ENCODE results near the gene RPL18A. TPM values are rescaled to one million over a fixed set of nuclear protein-coding genes. Genes with fewer than 3 reads are reported as not detected.

The RPL18A gene
- total and polyA plus RNA-seq, 4 donors = 452 to 870 (median 477) TPM

GRCh38 chr19:17848595-17849292 lies 11.0 kb upstream of the RPL18A start:
- H3K9ac ChIP-seq (ENCODE audit: low read depth in 1 of 2, low read length in 2 of 2) = no peak overlapping the region
- H3K36me3 ChIP-seq (ENCODE audit: control insufficient read depth in 4 of 4, insufficient read depth in 3 of 4, low read depth in 1 of 4, low read length in 3 of 4) = no peaks in the 10 kb centered on the region
- TF ChIP-seq FOXA1 (IDR thresholded peaks at IDR 0.05) (no peak), ATF3 (IDR thresholded peaks at IDR 0.05) (no peak), EGR1 (IDR thresholded peaks at IDR 0.05; ENCODE audit: low read depth in 2 of 2) (no peak), REST (IDR thresholded peaks at IDR 0.05) (no peak)
- no peak overlapping the region for H3K27ac ChIP-seq (ENCODE audit: low read depth in 1 of 2, low read length in 2 of 2)
- H3K9me3 ChIP-seq (ENCODE audit: control insufficient read depth in 4 of 4, low read length in 3 of 4) = no peaks in the 10 kb centered on the region
- H3K4me3 ChIP-seq (ENCODE audit: low read depth in 1 of 3, low read length in 3 of 3) = no peak overlapping the region
- no peaks in the 10 kb centered on the region for H3K4me1 ChIP-seq (ENCODE audit: control insufficient read depth in 4 of 4, insufficient read depth in 4 of 4, low read length in 3 of 4)
- 85% methylated on average over 14 of the region's 14 CpGs for WGBS
- no peaks in the 10 kb centered on the region for H3K27me3 ChIP-seq (ENCODE audit: control insufficient read depth in 4 of 4, insufficient read depth in 4 of 4, low read length in 3 of 4)
- DNase-seq (ENCODE audit: low spot score) = no peak

GRCh38 chr19:17854061-17854460 lies 5.6 kb upstream of the RPL18A start:
- no peak for TF ChIP-seq TAF1 (conservative IDR thresholded peaks at IDR 0.05)
- no peak for TF ChIP-seq FOXA1 (IDR thresholded peaks at IDR 0.05)
- TF ChIP-seq NR2F2 (IDR thresholded peaks at IDR 0.05) = no peak
- TF ChIP-seq RXRA (IDR thresholded peaks at IDR 0.05) = no peak
- no peak for TF ChIP-seq SP1 (IDR thresholded peaks at IDR 0.05)
- TF ChIP-seq REST (IDR thresholded peaks at IDR 0.05) = no peak
- TF ChIP-seq YY1 (IDR thresholded peaks at IDR 0.05) = no peak
- TF ChIP-seq EGR1 (IDR thresholded peaks at IDR 0.05; ENCODE audit: low read depth in 2 of 2) = no peak
- TF ChIP-seq JUND (IDR thresholded peaks at IDR 0.05) = no peak
- no peak for TF ChIP-seq RAD21 (IDR thresholded peaks at IDR 0.05)
- TF ChIP-seq, protein P1, sequence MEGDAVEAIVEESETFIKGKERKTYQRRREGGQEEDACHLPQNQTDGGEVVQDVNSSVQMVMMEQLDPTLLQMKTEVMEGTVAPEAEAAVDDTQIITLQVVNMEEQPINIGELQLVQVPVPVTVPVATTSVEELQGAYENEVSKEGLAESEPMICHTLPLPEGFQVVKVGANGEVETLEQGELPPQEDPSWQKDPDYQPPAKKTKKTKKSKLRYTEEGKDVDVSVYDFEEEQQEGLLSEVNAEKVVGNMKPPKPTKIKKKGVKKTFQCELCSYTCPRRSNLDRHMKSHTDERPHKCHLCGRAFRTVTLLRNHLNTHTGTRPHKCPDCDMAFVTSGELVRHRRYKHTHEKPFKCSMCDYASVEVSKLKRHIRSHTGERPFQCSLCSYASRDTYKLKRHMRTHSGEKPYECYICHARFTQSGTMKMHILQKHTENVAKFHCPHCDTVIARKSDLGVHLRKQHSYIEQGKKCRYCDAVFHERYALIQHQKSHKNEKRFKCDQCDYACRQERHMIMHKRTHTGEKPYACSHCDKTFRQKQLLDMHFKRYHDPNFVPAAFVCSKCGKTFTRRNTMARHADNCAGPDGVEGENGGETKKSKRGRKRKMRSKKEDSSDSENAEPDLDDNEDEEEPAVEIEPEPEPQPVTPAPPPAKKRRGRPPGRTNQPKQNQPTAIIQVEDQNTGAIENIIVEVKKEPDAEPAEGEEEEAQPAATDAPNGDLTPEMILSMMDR (IDR thresholded peaks at IDR 0.05; ENCODE audit: low read depth, low read length, missing input control) = no peak
- no peak for TF ChIP-seq GABPA (IDR thresholded peaks at IDR 0.05 in 1 of 2, conservative IDR thresholded peaks at IDR 0.05 in 1 of 2)
- 84% methylated on average over 6 of the region's 6 CpGs for WGBS
- H3K4me3 ChIP-seq (ENCODE audit: low read depth in 1 of 3, low read length in 3 of 3) = no peak overlapping the region

More at GRCh38 chr19:17854061-17854460, 5.6 kb upstream of the RPL18A start:
- Histone ChIP-seq H3K36me3 (ENCODE audit: control insufficient read depth in 4 of 4, insufficient read depth in 3 of 4, low read depth in 1 of 4, low read length in 3 of 4) (no peaks in the 10 kb centered on the region), H3K27ac (ENCODE audit: low read depth in 1 of 2, low read length in 2 of 2) (no peak overlapping the region), H3K4me1 (ENCODE audit: control insufficient read depth in 4 of 4, insufficient read depth in 4 of 4, low read length in 3 of 4) (peaks cover 0 to under 1% (median 0%) of the 10 kb centered on the region in 4 donors), H3K9ac (ENCODE audit: low read depth in 1 of 2, low read length in 2 of 2) (no peak overlapping the region), H3K9me3 (ENCODE audit: control insufficient read depth in 4 of 4, low read length in 3 of 4) (no peaks in the 10 kb centered on the region), H3K27me3 (ENCODE audit: control insufficient read depth in 4 of 4, insufficient read depth in 4 of 4, low read length in 3 of 4) (no peaks in the 10 kb centered on the region)
- DNase-seq (ENCODE audit: low spot score) = no peak
